ENCODE measurements around the gene KIF18B. TPM values are rescaled to one million over a fixed set of nuclear protein-coding genes. Genes with fewer than 3 reads are reported as not detected.

KIF18B gene
- total RNA-seq, 1 experiment from 2014 or later = 54.3 TPM

DNA sequence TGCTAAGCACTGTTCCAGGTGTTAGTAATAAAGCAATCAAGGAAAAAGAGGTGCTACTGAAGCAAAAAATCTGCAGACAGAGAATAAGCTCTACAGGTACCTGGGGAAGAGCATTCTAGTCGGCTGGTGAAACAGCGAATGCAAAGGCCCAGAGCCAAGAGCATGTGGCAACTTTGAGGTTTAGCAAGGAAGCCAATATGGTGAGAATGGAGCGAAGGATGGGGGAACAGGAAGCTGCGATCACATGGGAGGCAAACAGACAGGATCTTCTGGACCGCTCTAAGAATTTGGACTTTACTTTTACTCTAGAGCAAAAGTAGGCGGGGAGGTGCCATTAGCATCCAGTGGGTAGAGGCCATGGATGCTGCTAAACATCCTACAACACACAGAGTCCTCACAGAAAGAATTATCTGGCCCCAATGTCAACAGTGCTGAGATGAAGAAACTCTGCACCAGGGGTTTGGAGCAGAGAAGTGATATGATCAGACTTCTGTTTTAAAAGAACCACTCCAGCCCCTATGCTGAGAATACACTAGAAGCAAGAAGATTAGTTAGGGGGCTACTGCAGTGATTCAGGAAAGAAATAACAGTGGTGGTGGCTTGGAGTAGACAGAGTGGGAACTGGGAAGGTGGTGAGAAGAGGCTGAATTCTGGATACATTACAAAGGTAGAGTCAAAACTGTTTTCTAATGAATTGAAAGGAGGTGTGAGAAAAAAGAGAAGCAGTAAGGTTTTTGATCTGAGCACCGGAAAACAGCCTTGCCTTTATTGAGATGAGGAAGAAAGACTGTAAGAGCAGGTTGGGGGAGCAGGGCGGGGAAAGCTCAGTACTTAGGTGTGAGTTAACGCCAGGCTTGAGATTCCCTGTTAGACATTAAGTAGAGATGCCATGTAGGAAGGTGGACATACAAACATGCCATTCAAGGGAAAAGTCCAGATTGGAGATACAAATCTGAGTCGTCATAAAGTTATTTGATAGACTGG lies 59.3 kb downstream of the KIF18B start:
- intact Hi-C loops (cut with micrococcal nuclease; ENCODE audit: unreplicated experiment) = no loop called here

DNA sequence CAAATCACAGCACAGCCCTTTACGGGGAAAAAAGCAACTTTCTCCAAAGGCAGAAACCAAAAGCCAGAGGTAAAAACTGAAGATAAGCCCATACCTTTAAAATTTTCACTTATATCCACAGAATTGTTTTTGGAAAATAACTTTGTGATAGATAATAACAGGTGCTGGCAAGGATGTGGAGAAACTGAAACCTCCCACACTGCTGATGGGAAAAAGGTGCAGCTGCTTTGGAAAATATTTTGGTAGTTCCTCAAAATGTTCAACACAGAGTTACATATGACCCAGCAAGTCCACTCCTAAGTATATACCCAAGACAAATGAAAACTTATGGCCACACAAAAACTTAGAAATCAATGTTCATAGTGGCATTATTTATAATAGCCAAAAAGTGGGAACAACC lies 60.6 kb downstream of the KIF18B start:
- Histone ChIP-seq H3K4me1 (ENCODE audit: insufficient read depth, low read length, poor library complexity, severe bottlenecking) (no peaks in the 10 kb centered on the region), H3K27ac (ENCODE audit: low read depth, low read length, poor library complexity, severe bottlenecking) (no peak overlapping the region), H3K27me3 (replicated peaks; ENCODE audit: insufficient read depth, low read depth, low read length, poor library complexity) (no peaks in the 10 kb centered on the region), H3K36me3 (ENCODE audit: insufficient read depth, low read length, poor library complexity, severe bottlenecking) (peaks cover 16% of the 10 kb centered on the region), H3K4me3 (ENCODE audit: low read depth, low read length, poor library complexity, severe bottlenecking) (no peak overlapping the region), H3K9me3 (ENCODE audit: low read depth, low read length, poor library complexity, severe bottlenecking) (no peaks in the 10 kb centered on the region)
- ChIA-PET CTCF (no interaction called here), POLR2A (ENCODE audit: low non-redundant PET) (no interaction called here)
- DNase-seq (ENCODE audit: low spot score) = no peak
- BruUV-seq (replicated peaks) = no TSS peak
- intact Hi-C loops (cut with micrococcal nuclease; ENCODE audit: unreplicated experiment) = no loop called here
- TF ChIP-seq, protein P1, sequence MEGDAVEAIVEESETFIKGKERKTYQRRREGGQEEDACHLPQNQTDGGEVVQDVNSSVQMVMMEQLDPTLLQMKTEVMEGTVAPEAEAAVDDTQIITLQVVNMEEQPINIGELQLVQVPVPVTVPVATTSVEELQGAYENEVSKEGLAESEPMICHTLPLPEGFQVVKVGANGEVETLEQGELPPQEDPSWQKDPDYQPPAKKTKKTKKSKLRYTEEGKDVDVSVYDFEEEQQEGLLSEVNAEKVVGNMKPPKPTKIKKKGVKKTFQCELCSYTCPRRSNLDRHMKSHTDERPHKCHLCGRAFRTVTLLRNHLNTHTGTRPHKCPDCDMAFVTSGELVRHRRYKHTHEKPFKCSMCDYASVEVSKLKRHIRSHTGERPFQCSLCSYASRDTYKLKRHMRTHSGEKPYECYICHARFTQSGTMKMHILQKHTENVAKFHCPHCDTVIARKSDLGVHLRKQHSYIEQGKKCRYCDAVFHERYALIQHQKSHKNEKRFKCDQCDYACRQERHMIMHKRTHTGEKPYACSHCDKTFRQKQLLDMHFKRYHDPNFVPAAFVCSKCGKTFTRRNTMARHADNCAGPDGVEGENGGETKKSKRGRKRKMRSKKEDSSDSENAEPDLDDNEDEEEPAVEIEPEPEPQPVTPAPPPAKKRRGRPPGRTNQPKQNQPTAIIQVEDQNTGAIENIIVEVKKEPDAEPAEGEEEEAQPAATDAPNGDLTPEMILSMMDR (conservative IDR thresholded peaks at IDR 0.05; ENCODE audit: low read depth, low read length) = no peak
- no peak for TF ChIP-seq EZH2 (IDR thresholded peaks at IDR 0.05; ENCODE audit: borderline replicate concordance, low read depth, low read length, poor library complexity, severe bottlenecking)

More for the DNA sequence above, 59.3 kb downstream of the KIF18B start:
- no peak overlapping the region for H3K4me3 ChIP-seq (ENCODE audit: low read depth, low read length, poor library complexity, severe bottlenecking)
- ChIA-PET CTCF (no interaction called here), POLR2A (ENCODE audit: low non-redundant PET) (no interaction called here)
- no peak for TF ChIP-seq EZH2 (IDR thresholded peaks at IDR 0.05; ENCODE audit: borderline replicate concordance, low read depth, low read length, poor library complexity, severe bottlenecking)
- TF ChIP-seq, protein P1 (conservative IDR thresholded peaks at IDR 0.05; ENCODE audit: low read depth, low read length) = no peak
- peaks cover 14% of the 10 kb centered on the region for H3K36me3 ChIP-seq (ENCODE audit: insufficient read depth, low read length, poor library complexity, severe bottlenecking)
- no peaks in the 10 kb centered on the region for H3K4me1 ChIP-seq (ENCODE audit: insufficient read depth, low read length, poor library complexity, severe bottlenecking)
- no TSS peak for BruUV-seq (replicated peaks)
- no peak overlapping the region for H3K27ac ChIP-seq (ENCODE audit: low read depth, low read length, poor library complexity, severe bottlenecking)
- no peak for DNase-seq (ENCODE audit: low spot score)
- H3K9me3 ChIP-seq (ENCODE audit: low read depth, low read length, poor library complexity, severe bottlenecking) = no peaks in the 10 kb centered on the region
- H3K27me3 ChIP-seq (replicated peaks; ENCODE audit: insufficient read depth, low read depth, low read length, poor library complexity) = no peaks in the 10 kb centered on the region

DNA sequence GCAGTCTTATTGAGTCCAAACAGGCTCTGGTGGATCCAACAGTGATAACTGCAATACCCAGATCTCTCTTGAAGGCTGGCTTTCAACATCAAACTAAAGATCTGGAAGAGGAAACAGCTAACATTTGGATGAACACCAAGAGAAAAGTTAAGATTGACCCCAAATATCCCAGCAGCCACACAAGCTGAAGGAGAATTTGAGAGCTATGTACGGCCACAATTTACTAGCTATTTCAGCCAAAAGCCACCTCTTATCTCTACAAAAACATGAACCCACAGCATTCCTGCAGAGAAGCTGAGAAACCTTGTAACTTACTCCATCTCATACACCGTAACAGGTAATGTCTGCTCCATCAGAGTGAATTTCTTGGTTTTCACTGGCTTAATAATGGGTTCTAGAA lies 62.6 kb downstream of the KIF18B start:
- intact Hi-C loops (cut with micrococcal nuclease; ENCODE audit: unreplicated experiment) = no loop called here
- no TSS peak for BruUV-seq (replicated peaks)
- DNase-seq (ENCODE audit: low spot score) = no peak
- no peak for TF ChIP-seq EZH2 (IDR thresholded peaks at IDR 0.05; ENCODE audit: borderline replicate concordance, low read depth, low read length, poor library complexity, severe bottlenecking)
- TF ChIP-seq, protein P1 (conservative IDR thresholded peaks at IDR 0.05; ENCODE audit: low read depth, low read length) = no peak
- H3K4me1 ChIP-seq (ENCODE audit: insufficient read depth, low read length, poor library complexity, severe bottlenecking) = no peaks in the 10 kb centered on the region
- ChIA-PET POLR2A (ENCODE audit: low non-redundant PET) (interaction anchor here (0.6 kb wide), 1 partner anchor 58 kb away, joined by 4 read pairs; no protein-coding TSS in a partner anchor), CTCF (no interaction called here)
- H3K36me3 ChIP-seq (ENCODE audit: insufficient read depth, low read length, poor library complexity, severe bottlenecking) = peaks cover 18% of the 10 kb centered on the region
- H3K27me3 ChIP-seq (replicated peaks; ENCODE audit: insufficient read depth, low read depth, low read length, poor library complexity) = no peaks in the 10 kb centered on the region
- no peaks in the 10 kb centered on the region for H3K9me3 ChIP-seq (ENCODE audit: low read depth, low read length, poor library complexity, severe bottlenecking)
- H3K4me3 ChIP-seq (ENCODE audit: low read depth, low read length, poor library complexity, severe bottlenecking) = no peak overlapping the region
- no peak overlapping the region for H3K27ac ChIP-seq (ENCODE audit: low read depth, low read length, poor library complexity, severe bottlenecking)

All from A673 (cell line).